GM21381 (cell line): Measurements from ENCODE around the gene PTPRG.

ENCODE experiments used
- ATAC-seq: cut with Tn5 transposase; IDR thresholded peaks from one replicate; pipeline ENCODE4 v1.9.1; 2021; ENCODE audit warnings: mild to moderate bottlenecking, moderate library complexity; ENCODE audit not compliant: unreplicated experiment

PTPRG gene

DNA sequence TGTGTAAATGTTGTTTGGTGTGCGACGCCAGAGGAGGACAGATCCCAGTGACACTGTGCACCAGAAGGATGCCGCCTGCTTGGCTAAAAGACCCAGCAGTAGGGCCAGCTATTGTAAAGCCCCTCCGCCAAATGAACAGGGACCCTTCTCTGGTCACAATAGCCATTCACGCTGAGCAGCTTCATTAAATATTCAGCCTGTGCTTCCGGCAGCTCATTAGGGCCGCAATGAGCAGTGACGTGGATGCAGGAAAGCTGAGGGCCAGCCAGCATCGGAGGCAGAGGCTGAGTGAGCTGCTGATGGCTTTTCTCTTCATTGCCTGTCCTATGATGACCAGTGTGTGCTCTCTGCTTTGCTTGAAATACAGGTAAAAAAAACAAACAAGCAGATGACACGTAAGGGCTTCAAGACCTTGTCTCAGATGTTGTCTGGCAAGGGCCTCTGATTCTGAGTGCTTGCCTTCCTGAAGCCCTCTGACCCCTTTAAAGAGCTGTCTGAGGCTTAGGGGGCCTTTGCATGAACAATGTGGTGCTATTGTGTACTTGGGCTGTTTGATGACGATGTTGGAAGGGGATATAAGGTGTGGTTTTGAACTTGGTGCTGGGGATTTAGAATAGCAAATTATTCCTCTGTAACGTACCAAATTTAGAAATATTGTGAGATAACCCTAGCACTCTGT is 681.6 kb downstream of the PTPRG start:
- ATAC-seq, result no peak

DNA sequence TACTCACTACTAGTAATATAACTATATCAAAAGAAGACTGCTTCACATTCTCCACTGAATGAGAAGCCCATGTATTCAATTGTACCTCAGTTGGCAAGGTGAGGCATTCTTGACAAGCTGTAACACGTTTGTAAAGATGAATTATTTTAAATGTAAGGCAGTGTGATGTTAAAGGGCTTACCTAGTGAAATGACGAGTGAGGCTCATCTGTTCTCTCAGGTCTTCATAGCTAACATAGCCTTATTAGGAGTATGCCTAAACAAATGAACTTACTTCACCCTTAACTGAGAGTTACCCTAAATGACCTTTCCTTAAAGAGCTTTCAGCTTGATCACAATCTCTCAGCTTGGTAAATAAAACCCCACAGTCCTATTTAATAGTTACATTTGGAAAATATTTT is 684.7 kb downstream of the PTPRG start:
- ATAC-seq, result no peak

DNA sequence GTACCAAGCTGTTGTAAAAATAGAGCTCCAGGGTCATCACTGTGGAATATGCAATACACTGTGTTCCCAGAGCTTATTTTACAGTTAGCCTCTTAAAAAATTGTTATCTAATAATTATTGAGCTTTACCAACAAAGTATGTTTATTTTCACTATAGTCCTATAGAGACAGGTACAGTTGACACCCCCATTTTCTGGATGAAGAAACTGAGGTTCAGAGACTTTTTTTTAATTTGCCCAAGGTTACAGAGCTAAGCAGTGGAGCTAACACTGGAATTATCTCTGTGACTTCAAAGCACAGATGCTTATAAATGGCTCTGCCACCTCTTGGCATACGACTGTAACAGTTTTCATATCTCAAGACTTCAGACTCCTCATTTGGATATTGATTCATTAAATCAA is 685.6 kb downstream of the PTPRG start:
- no peak for ATAC-seq

DNA sequence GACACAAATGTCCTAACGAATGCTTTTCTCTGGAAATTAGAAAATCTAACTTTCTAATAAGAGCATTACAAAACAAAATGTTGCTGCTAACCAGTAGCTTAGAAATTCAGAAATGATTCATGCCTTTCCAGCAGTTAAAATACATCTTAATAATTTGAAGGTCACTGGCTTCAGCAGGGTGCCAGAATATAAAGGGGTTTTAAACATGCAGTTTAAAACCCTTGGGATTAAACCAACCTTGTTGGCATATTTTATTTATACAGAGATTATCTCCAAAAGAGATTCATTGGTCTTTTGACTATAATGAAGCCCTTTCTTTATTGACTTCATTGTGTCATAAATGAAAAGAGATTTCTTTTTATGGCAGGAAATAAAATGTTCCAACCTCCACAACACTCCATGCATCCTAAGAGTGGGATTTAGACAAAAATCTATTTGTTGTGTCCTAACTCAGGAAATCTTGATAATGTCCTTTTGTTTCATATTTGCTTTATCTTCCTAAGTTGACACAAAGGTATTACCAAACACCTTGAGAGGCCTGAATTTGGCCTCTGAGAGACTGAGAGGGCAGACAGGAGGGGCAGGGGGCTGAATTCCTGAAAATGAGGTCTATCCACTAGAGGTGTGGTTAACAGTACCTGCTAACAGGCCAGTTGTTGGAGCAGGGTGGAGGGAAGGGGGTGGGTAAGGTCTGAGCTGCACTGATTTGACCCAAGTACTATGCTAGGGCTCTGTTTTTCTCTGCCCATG is 687.5 kb downstream of the PTPRG start:
- ATAC-seq, result no peak

DNA sequence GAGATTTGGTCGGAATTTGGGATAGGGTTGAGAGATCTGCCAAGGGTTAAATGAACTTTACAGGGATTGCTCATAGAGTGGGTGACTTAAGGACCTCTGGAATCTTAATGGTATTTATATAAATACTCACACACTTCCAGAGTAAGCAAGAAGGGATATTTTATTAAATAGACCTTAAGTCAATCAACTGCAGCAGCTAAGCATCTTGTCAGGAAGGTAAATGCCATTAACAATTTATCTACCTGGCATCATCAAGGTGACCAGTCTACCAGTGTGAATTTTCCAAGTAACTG is 688.1 kb downstream of the PTPRG start:
- no peak for ATAC-seq

DNA sequence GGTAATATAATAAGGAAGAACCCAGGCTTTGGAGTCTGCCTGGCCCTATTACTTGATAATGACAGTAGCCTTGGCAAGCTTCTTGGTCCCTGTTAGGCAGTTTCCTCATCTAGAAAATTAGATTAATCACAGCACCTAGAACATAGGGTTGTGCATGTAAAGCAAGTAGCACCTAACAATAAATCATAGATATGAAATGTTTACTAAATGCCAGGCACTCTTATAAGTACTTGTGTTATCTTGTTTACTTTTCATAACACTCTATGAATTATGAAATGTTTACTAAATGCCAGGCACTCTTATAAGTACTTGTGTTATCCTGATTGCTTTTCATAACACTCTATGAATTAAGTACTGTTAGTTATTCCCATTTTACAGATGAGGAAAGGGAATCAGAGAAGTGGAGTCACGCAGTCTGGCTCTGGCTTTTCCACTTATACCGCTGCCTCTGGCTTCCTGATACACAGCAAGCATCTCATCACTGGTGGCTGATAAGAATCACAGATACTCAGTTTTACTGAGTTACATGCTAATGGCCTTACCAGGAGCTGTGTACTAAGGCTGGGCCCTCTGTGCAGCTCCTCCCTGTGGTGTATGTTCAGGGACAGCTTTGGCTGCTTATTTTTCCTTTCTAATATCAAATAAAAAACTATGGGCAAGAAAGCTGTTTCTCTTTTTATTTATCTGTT is 688.6 kb downstream of the PTPRG start:
- no peak for ATAC-seq

DNA sequence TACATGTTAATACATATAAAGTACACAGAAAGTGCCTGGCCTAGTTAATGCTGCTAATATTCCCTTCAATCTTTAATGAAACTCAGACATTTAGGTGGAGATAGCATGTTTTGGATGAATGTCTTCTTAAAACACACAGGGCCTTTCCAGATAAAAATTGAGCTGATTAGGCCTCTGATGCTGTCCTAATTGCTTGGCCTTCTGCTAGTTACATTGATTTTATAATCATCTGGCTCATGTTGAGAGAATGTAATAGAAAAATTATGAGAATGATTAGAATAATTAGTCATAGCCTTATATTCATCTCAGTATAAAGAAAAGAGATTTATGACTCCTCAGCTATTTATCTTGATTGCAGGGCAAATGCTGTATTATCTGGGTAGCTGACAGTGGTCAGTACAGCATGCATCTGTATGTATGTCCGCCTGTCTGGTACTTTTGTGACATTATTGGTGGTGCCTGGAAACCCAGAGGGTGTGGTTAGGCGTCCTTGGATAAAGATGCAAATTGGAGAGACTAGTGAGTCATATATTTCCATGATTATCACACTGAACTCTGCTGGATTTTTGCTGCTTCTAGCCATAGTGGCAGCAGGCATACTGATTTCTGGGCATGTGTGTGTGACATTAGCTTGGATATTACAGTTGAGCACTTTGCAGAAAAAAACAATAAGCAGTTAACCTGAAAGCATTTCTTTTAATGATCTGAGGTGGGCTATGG is 691.2 kb downstream of the PTPRG start:
- no peak for ATAC-seq

DNA sequence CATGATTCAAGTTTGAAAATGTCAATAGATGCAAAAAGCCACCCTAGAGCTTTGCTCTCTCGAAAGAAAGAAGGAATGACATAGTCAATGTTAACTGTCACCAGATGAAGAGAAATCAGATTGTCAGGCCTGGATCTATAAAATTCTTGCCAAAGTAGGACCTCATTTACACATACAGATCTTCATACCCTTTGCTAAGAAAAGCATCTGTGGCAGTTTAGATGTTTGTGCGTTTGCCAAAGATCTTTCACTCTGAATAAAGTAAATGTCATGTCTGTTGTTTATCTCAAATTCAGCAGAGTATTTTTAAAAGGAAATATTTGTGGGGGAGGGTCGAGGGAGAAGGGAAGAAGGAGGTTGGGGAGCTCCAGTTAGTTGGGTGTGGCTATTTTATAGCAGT is 692.6 kb downstream of the PTPRG start:
- ATAC-seq, result no peak

DNA sequence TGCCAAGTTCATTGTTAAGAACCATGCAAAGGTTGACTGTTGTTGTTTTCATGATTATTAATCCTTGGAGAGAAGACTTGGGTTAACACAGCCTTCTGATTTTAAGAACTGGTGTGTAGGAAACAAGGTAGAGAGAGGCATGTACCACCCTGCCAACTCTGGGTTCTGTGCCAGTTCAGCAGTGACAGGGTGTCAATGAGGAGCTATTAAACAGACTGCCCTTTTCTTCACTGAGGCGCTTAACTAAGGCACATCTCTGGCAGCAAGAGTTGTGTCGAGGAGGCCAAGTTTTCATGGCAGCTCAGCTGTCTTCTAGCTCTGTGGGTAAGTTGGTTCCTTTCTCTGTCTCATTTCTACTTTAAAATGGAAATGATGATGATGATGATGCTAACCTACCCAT is 694.4 kb downstream of the PTPRG start:
- no peak for ATAC-seq

DNA sequence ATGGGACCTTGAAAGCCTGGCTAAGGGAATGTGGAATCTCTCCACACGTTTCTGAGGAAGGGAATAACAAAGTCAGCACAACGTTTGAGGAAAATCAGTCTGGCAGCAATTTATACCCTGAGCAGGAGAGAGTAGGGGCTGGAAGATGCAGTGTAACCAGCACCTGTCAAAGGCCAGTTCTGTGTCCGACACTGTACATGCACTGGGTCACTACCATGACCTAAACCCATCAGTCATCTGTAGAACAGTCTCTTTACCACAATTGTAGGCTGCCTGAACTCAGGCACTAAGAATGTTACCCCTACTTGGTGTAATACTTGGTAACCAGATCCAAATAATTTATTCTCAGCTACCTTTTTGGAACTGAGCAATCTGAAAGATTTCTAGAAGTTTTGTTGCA is 698.6 kb downstream of the PTPRG start:
- no peak for ATAC-seq

DNA sequence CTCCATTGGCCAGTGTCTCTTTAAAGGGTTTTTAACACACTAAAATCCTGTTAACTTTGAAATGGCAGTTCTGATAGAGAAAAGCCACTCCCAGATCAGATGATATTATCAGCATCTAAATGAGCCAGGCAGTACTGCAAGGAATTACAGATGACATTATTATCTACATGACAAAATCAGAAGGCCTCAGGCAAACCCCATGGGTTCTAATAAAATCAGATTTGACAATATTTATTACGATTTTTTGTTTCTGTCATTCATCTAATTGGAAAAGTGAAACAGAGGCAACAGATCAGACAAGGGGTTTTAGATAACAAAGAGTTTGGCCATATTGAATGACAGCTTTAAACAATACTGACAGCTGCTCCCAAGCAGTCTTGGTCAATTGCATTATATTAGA is 699.3 kb downstream of the PTPRG start:
- no peak for ATAC-seq

DNA sequence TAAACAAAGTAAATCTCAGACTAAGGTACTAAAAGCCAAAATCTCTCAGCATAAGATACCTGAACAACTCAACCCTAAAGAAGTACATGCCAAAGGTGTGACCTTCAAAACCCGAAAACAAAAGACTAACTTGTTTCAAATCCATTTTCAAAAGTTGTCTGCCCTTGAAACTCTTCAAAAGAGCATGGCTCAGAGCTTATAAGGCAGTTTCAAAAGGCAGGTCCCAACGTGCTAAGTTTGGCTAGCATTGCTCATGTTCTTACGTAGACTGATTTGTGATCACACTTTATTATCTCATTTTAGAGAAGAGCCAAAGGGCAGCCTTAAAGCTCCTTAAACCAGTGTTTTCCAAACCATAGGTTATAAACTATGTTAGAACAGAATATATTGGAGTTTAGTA is 699.8 kb downstream of the PTPRG start:
- ATAC-seq, result no peak

DNA sequence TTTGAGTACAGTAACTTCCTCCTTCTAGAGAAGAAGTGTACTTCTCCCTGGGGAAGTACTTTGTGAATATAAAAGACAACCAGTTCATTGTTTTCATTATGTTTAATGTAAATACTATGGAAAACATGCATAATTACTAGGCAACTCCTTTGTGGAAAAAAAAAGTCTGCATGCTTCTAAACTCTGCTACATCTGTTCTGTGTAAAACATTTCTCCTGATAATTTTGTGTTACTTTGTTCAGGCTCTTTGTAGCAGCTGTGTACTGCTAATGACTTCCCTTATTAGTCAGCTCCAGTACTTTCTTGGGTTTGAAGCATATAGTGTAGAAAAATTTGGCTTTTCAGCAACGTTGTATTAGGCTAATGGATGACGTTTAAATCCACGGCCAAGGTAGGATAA is 700.4 kb downstream of the PTPRG start:
- no peak for ATAC-seq

DNA sequence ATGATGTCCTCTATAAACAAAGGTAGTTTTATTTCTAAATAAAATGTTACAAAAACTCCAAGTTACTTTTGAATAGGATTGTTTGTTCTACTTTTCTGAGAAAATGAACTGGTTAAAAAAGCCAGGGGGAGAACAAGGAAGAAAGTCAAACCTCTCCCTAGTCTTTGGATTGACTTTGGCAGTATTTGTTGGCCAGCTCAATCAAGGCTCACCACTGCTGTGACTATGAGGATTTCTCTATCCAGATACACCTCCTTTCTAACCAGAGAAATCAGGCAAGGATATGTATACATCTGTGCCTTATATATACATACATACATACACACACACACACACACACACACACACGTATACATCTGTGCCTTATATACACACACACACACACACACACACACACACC is 704.2 kb downstream of the PTPRG start:
- no peak for ATAC-seq

DNA sequence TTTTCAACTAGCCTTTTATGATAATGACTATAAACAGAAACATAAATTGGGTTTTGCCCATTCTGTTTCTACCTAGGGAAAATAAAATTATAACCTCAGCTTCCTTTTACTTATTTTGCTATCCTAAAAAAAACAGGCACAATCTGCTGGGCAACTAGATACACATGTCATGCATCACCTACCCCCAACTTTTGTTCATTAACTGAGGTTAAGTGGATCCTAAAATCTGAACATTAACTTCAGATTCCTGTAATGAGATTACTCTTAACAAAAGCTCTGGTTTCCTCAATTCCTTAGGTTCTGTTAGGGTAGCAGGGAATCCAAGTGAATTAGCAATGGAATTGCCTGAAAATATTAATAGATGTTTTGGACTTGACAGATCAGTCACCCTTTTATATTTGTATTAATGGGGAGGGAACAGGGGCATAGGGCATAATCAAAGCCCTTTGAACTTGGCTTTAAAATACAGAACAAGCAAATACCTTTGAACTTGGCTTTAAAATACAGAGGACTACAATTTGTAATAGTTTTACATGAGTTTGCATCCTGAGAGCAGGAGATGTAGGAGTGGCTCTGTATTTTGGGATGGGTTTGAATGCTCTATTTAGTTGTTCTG is 705.4 kb downstream of the PTPRG start:
- no peak for ATAC-seq

DNA sequence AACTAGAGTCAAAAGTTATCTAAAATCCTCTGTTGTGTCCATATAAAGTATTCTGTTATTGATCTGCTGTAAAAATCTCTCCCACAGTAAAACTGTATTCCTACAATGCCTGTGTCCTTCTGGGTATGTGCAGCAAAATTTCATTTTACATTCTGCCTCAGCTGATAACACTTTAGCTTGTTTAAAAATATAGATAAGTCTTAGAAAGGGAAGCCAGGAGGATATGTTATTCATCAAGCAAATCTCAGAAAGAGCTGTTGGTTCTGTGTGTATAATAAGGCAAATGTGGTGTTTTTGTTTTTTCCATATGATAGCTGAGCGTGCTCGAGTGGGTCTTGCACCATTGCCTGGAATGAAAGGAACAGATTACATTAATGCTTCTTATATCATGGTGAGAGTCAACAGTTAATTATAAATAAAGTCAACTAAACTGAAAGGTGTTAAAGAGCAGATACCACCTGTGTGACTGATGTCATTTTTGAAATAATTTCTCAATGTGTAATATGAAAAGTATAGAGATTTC is 715.3 kb downstream of the PTPRG start:
- no peak for ATAC-seq

DNA sequence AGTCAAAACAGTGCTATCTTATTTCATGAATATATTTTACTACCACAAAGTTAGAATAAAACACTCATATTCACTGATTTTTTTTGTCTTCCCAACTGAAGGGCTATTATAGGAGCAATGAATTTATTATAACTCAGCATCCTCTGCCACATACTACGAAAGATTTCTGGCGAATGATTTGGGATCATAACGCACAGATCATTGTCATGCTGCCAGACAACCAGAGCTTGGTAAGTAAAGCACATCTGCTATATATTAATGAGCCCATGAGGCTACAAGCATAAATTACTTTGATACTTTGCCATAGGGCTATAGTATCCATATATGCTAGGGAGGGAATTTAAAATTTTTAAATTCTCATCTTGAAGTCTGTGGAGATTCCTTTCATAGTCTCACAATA is 716.1 kb downstream of the PTPRG start:
- ATAC-seq, result no peak

DNA sequence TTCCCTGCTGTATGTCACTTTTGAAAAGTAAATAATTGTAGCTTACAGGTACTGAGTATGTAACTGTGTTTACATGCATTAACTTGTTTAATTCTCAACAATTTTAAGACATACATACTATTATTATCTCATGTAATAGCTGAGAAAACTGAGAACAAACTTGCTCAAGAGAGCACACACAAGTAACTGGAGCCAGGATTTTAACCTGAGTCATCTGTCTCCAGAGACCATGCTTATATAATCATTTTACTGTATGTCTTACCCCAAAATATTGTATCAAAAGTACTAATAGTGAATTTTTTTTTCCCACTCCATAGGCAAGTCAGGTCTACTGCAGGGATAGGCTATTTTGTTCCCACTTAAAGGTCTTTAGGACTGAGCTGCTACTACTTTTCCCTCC is 716.6 kb downstream of the PTPRG start:
- ATAC-seq, result no peak

DNA sequence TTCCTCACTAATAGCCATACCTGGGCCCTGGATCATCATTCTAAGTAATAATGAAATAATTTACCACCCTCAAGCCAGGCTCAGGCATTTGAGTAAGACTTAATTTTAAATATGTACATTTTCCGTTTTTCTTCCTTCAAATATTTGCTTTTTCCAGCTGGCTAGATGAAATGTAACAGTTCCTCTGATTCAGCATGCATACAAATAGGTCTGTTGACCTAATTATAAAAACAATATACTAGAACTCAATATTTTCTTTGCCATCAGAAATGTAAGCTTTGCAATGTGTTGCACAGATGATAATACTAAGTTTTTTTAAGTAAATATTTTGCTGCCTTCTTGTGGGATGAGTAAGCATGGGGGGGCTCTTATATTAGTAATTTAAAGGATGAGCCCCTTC is 720.4 kb downstream of the PTPRG start:
- ATAC-seq, result no peak

DNA sequence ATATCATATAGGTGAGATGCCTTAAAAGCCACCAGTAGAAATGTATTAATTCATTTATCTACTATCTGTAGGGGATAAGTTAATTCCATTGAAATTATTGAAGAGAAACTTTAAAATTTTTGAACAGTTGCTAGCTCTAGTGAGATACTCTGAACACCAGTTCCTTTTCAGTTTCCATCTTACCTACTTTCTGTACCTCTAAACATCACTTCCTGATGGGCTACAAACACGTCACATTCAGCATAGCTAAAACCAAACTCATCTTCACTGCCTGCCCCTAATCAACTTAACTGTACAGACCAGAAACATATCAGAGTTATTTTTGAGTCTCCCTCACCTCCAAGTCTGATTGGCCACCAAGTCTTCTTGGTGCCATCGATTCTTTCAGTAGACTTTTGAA is 723.1 kb downstream of the PTPRG start:
- ATAC-seq, result no peak

DNA sequence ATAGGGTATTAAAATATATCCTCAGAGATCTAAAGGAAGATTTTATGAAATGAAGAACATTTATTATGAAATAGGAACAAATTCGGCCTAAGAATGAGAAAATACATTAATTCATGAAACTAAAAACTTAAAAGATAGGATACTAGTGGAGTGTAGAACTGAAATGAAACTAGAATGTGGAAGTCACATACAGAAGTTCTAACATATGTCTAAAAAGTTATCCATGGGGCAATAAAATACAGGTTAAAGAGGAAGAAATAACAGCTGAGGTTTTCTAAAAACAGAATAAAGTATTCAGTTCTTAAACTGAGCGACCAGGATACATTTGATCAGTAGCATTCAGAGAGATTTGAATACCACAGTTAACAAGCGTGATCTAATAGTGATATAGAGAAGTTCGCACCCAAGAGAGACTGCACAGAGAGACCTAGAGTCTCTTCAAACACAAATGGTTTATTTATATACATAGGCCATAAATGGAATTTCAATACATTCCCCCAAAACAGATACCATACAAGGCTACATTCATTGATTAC is 726.1 kb downstream of the PTPRG start:
- no peak for ATAC-seq
